OCI-LY1 (cell line): ENCODE measurements around the gene DLEU7.

ENCODE experiments used
- CTCF ChIP-seq: fragments of 200-600 bp; sonication (generic), shearing (Covaris generic); IDR thresholded peaks from 2 replicates; pipeline ENCODE4 v1.5.1; 2017; ENCODE audit warnings: mild to moderate bottlenecking, antibody characterized with exemption, low read length, moderate library complexity, mixed read lengths
- EZH2 ChIP-seq: fragments of 200-600 bp; sonication (generic), shearing (Covaris generic); IDR thresholded peaks from 2 replicates; pipeline ENCODE4 v1.8.0; 2017; ENCODE audit warnings: borderline replicate concordance, mixed run types, mild to moderate bottlenecking, antibody characterized with exemption, low read length, moderate library complexity, mixed read lengths

GRCh38 chr13:50810468-50810867 is 33.0 kb downstream of the DLEU7 start:
- TF ChIP-seq CTCF: no peak
- no peak for TF ChIP-seq EZH2
